Ascending aorta (tissue), 2 donors: ENCODE results near the gene C5orf46. TPM values are rescaled to one million over a fixed set of nuclear protein-coding genes. Genes with fewer than 3 reads are reported as not detected.
A peak's percentile ranks its signal among the peaks of the same experiment; 100 is the strongest.

Experiments
- DNase-seq, 2 donors: peaks; one replicate each; pipeline ENCODE4 v3.0.0-alpha.2; 2019; ENCODE audit warnings: low spot score in 2 of 2
- H3K27ac ChIP-seq, 2 donors: fragments of 200-600 bp; sonication (generic); one replicate each; pipeline ENCODE4 v1.5.1; 2016 to 2017; ENCODE audit warnings: mild to moderate bottlenecking in 1 of 2
- H3K27me3 ChIP-seq: fragments of 200-600 bp; sonication (generic); one replicate; pipeline ENCODE4 v1.5.1; 2017
- H3K36me3 ChIP-seq, 2 donors: fragments of 200-600 bp; sonication (generic); one replicate each; pipeline ENCODE4 v1.5.1; 2016
- H3K4me1 ChIP-seq, 2 donors: fragments of 200-600 bp; sonication (generic); one replicate each; pipeline ENCODE4 v1.5.1; 2016 to 2017; ENCODE audit warnings: mild to moderate bottlenecking in 1 of 2
- H3K4me3 ChIP-seq, 2 donors: fragments of 200-600 bp; sonication (generic); one replicate each; pipeline ENCODE4 v1.5.1; 2016 to 2017; ENCODE audit warnings: mild to moderate bottlenecking in 1 of 2
- H3K9me3 ChIP-seq, 2 donors: fragments of 200-600 bp; sonication (generic); one replicate each; pipeline ENCODE4 v1.5.1; 2016
- CTCF ChIP-seq, 3 experiments: fragments of 200-600 bp in 2 of 3; fragments of 450-650 bp in 1 of 3; sonication (generic) in 2 of 3; IDR thresholded peaks; one replicate each; pipeline ENCODE4 v1.5.1; 2016 to 2019; ENCODE audit warnings: antibody characterized with exemption in 3 of 3, mild to moderate bottlenecking in 1 of 3, moderate library complexity in 1 of 3
- intact Hi-C: fragments of 100-400 bp; cut with DNase I; formaldehyde crosslinking; loops from one replicate; pipeline ENCODE4 v1.15.1; 2023
- total RNA-seq: library from RNA; depleted of rRNA; stranded (reverse); fragments of >200 nt; gene quantifications from one replicate; pipeline ENCODE4 v1.1.0, GENCODE V29; 2016

The C5orf46 gene
- total RNA-seq, 1 donor from 2014 or later, result 62.8 TPM

DNA sequence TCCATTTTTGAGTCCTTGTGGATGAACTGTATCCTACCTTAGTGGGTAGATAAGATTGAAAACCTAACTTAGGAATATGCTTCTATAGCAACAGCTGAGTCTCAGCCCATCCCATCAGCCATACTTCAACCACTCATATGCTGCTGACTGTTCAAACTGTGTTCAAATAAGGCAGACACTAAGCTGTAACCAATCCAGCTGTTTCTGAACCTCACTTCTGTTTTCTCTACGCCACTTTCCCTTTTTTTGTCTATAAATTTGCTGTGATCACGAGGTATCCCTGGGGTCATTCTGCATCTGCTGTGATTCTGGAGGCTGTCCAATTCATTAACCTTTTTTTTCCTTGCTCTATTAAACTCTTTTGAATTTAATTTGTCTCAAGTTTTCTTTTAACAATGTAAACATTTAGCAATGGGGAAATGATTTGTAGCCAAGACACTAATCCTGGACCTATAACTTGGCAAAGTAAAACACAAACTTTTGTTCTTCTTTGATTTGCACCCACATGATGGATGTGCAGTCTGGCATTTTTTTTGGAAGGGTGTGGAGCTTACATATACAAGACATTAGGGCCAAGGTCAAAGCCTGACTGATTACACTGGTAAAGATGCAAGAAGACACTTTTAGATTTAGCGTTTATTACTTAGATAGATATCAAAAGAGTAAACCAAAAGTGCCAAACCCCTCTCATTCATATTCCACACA lies 42.7 kb downstream of the C5orf46 start:
- no peak for DNase-seq
- H3K4me1 ChIP-seq, result no peaks in the 10 kb centered on the region
- H3K27me3 ChIP-seq, result no peaks in the 10 kb centered on the region
- intact Hi-C loops, result no loop called here
- no peak overlapping the region for H3K27ac ChIP-seq
- H3K9me3 ChIP-seq, result no peaks in the 10 kb centered on the region
- no peaks in the 10 kb centered on the region for H3K36me3 ChIP-seq
- H3K4me3 ChIP-seq, result no peak overlapping the region
- TF ChIP-seq CTCF (IDR thresholded peaks at IDR 0.05), result no peak

DNA sequence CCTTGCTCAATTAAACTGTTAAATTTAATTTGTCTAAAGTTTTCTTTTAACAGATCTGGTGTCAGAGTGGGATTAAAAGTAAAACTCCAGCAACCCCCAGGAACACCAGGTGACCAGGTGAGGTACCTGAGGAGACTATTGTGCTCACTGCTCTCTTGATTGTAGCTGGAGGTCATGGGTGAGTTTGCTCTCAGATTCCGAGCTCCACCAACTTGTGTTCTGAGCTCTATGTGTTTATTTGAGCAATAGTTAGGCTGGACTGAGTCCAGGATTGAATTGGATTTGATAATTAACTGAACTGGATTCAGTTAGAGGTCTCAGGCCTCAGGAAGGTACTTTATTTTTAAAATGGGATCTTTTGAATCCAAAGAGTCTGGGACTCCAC lies 45.7 kb downstream of the C5orf46 start:
- Histone ChIP-seq H3K4me1 (peaks cover 0 to 3% of the 10 kb centered on the region in 2 donors), H3K4me3 (no peak overlapping the region), H3K27me3 (no peaks in the 10 kb centered on the region), H3K27ac (no peak overlapping the region), H3K9me3 (no peaks in the 10 kb centered on the region), H3K36me3 (no peaks in the 10 kb centered on the region)
- intact Hi-C loops, result loop anchor here (2.0 kb wide), 1 partner anchor 22 kb away; no protein-coding TSS in a partner anchor
- TF ChIP-seq CTCF (IDR thresholded peaks at IDR 0.05), result no peak
- no peak for DNase-seq

DNA sequence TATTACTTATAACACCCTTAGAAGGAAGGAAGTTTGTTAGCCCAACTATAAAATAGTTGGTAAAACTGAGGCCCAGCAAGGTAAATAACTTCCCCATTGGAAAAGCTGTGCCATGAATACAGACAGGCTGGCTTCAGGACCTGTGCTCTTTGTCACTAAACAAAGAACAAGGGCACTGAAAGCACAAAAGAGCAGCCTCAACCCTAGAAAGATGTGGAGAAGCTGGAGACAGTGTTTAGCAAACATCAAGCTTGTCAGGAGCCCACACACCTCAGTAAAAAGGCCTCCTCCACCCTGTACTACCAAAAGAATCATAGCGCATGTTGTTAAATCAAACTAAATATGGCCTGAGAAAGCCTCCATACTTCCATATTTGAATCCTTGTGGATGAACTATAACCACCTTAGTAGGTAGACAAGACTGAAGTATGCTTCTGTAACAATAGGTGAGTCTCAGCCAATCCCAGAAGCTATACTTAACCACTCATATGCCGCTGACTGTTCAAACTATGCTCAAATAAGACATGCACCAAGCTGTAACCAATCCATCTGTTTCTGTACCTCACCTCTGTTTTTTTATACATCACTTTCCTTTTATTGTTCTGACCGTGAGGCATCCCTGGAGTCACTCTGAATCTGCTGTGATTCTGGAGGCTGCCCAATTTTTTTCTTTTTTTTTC lies 46.2 kb downstream of the C5orf46 start:
- H3K27me3 ChIP-seq, result no peaks in the 10 kb centered on the region
- DNase-seq, result no peak
- H3K4me3 ChIP-seq, result no peak overlapping the region
- H3K4me1 ChIP-seq, result peaks cover 0 to 3% of the 10 kb centered on the region in 2 donors
- no peak for TF ChIP-seq CTCF (IDR thresholded peaks at IDR 0.05)
- H3K36me3 ChIP-seq, result no peaks in the 10 kb centered on the region
- no peaks in the 10 kb centered on the region for H3K9me3 ChIP-seq
- intact Hi-C loops, result loop anchor here (2.0 kb wide), 1 partner anchor 23 kb away; no protein-coding TSS in a partner anchor
- H3K27ac ChIP-seq, result no peak overlapping the region

GRCh38 chr5:147858565-147858964 lies 47.8 kb downstream of the C5orf46 start:
- TF ChIP-seq CTCF (IDR thresholded peaks at IDR 0.05), result no peak
- no peaks in the 10 kb centered on the region for H3K27me3 ChIP-seq
- no peak overlapping the region for H3K4me3 ChIP-seq
- intact Hi-C loops, result loop anchor here (1.0 kb wide), 1 partner anchor 77 kb away; no protein-coding TSS in a partner anchor
- H3K9me3 ChIP-seq, result no peaks in the 10 kb centered on the region
- H3K36me3 ChIP-seq, result no peaks in the 10 kb centered on the region
- no peak for DNase-seq
- H3K4me1 ChIP-seq, result peaks cover 0 to 3% of the 10 kb centered on the region in 2 donors
- no peak overlapping the region for H3K27ac ChIP-seq

GRCh38 chr5:147857302-147858129 lies 48.8 kb downstream of the C5orf46 start:
- no peak overlapping the region for H3K4me3 ChIP-seq
- no peaks in the 10 kb centered on the region for H3K9me3 ChIP-seq
- intact Hi-C loops, result loop anchor here (1.0 kb wide), 1 partner anchor 78 kb away; no protein-coding TSS in a partner anchor
- no peaks in the 10 kb centered on the region for H3K36me3 ChIP-seq
- H3K27me3 ChIP-seq, result no peaks in the 10 kb centered on the region
- H3K4me1 ChIP-seq, result peaks cover 0 to 3% of the 10 kb centered on the region in 2 donors
- no peak overlapping the region for H3K27ac ChIP-seq
- TF ChIP-seq CTCF (IDR thresholded peaks at IDR 0.05), result peak; percentile 41 to 82 (median 76)
- DNase-seq, result peak in 1 of 2 donors; percentile 86
